Retinal pigment epithelial cell (primary cell): ENCODE results near the gene ADAP1.
A peak's percentile ranks its signal among the peaks of the same experiment; 100 is the strongest.

ENCODE experiments used
- DNase-seq: peaks from one replicate; pipeline ENCODE4 v3.0.0-alpha.2; 2010; ENCODE audit warnings: low read depth
- H3K4me3 ChIP-seq: 2 replicates; pipeline ENCODE4 v1.5.1; 2011; ENCODE audit warnings: mild to moderate bottlenecking, low read length, control low read depth, moderate library complexity
- CTCF ChIP-seq: conservative IDR thresholded peaks from 2 replicates; pipeline ENCODE4 v1.5.1; 2011; ENCODE audit warnings: low read depth, low read length, control low read depth, inconsistent platforms

The ADAP1 gene

GRCh38 chr7:903921-904755 lies 50.3 kb downstream of the ADAP1 start:
- no peak overlapping the region for H3K4me3 ChIP-seq
- DNase-seq: no peak
- TF ChIP-seq CTCF: no peak

GRCh38 chr7:902996-903395 lies 51.5 kb downstream of the ADAP1 start:
- TF ChIP-seq CTCF: no peak
- no peak for DNase-seq
- H3K4me3 ChIP-seq: no peak overlapping the region

GRCh38 chr7:901388-902154 lies 52.9 kb downstream of the ADAP1 start:
- DNase-seq: peak; percentile 54
- TF ChIP-seq CTCF: no peak
- no peak overlapping the region for H3K4me3 ChIP-seq

GRCh38 chr7:901041-901387 lies 53.5 kb downstream of the ADAP1 start:
- no peak overlapping the region for H3K4me3 ChIP-seq
- no peak for TF ChIP-seq CTCF
- no peak for DNase-seq

GRCh38 chr7:900331-901040 lies 54.0 kb downstream of the ADAP1 start:
- no peak for DNase-seq
- no peak for TF ChIP-seq CTCF
- H3K4me3 ChIP-seq: no peak overlapping the region

- TF ChIP-seq CTCF: no peak
- no peak for DNase-seq
- H3K4me3 ChIP-seq: no peak overlapping the region
Measured at GRCh38 chr7:899806-900205, 54.7 kb downstream of the ADAP1 start.
